ENCODE data around the gene TMEM74B. TPM values are rescaled to one million over a fixed set of nuclear protein-coding genes. Genes with fewer than 3 reads are reported as not detected.
A peak's percentile ranks its signal among the peaks of the same experiment; 100 is the strongest.

The TMEM74B gene
- total RNA-seq, 1 donor from 2014 or later = 4.2 TPM

DNA sequence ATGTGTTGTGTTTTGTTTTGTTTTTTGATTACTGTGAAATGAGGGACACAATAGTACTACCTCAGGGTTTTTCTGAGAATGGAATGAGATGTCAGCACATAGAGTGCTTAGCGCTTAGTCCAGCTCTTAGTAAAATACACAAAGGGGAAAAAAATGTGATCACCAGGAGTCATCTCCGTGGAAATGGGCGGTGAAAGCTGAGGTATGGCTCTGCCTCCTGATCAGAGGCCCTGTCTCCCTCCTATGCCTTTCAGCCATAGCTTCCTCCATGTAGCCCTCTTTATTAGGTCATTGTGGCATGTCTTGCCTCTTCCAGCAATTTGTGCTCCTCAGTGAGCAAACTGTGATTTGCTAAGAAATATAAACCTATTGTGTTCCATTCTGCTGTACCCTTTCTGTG lies 53.4 kb downstream of the TMEM74B start:
- H3K27ac ChIP-seq (replicated peaks) = no peak overlapping the region
- no peak for DNase-seq
- no peak for TF ChIP-seq CTCF (IDR thresholded peaks at IDR 0.05; ENCODE audit: borderline replicate concordance)
- intact Hi-C loops (cut with micrococcal nuclease) = no loop called here
- no peak overlapping the region for H3K4me3 ChIP-seq
- H3K9me3 ChIP-seq (replicated peaks) = peaks cover 4% of the 10 kb centered on the region
- peaks cover 89% of the 10 kb centered on the region for H3K36me3 ChIP-seq
- no peaks in the 10 kb centered on the region for H3K27me3 ChIP-seq (ENCODE audit: low read depth)
- H3K4me1 ChIP-seq = no peaks in the 10 kb centered on the region

DNA sequence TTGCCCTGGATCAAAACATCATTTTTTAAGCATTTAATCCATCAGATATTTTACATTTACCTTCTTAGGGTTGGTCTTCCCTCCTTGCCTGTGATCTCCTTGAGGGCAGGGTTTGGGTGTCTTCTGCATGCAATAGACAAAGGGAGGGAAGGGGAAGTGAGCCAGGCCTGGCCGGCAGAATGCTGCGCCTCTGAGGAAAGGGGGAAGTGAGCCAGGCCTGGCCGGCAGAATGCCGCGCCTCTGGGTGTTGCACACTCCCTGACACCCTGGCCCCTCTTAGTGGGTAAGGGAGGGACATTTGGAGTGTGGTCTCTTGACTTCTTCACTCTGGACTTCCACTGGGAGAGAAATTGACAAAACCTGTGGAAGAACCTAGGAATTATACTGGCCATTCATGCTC lies 53.9 kb downstream of the TMEM74B start:
- Histone ChIP-seq H3K4me3 (no peak overlapping the region), H3K27me3 (ENCODE audit: low read depth) (no peaks in the 10 kb centered on the region), H3K27ac (replicated peaks) (no peak overlapping the region), H3K36me3 (peaks cover 89% of the 10 kb centered on the region), H3K4me1 (no peaks in the 10 kb centered on the region), H3K9me3 (replicated peaks) (peaks cover 4% of the 10 kb centered on the region)
- intact Hi-C loops (cut with micrococcal nuclease) = no loop called here
- TF ChIP-seq CTCF (IDR thresholded peaks at IDR 0.05; ENCODE audit: borderline replicate concordance) = no peak
- DNase-seq = peak; percentile 40

Other genes with a start within 250 kb of the TMEM74B start
- gene RSPO4, start 182.7 kb downstream of the TMEM74B start, total RNA-seq = not detected
- 124 TPM for gene PSMF1, start 66.4 kb downstream of the TMEM74B start, total RNA-seq
- 0.41 TPM for gene C20orf202, start 18.5 kb upstream of the TMEM74B start, total RNA-seq
- not detected for gene RAD21L1, start 41.1 kb upstream of the TMEM74B start, total RNA-seq
- 11.2 TPM for gene SNPH, start 81.3 kb upstream of the TMEM74B start, total RNA-seq
- gene SDCBP2, start 144.2 kb upstream of the TMEM74B start, total RNA-seq = 2.2 TPM
- 124 TPM for gene FKBP1A, start 208.1 kb upstream of the TMEM74B start, total RNA-seq